Endodermal cell (in vitro differentiated cells): ENCODE data around the gene BCL11B. TPM values are rescaled to one million over a fixed set of nuclear protein-coding genes. Genes with fewer than 3 reads are reported as not detected.

ENCODE experiments used
- DNase-seq: peaks from one replicate; pipeline ENCODE4 v3.0.0-alpha.2; 2017
- H3K27ac ChIP-seq: 2 replicates; pipeline ENCODE4 v1.5.1; 2013; ENCODE audit warnings: mild to moderate bottlenecking, low read depth, low read length, moderate library complexity
- H3K27me3 ChIP-seq: 2 replicates; pipeline ENCODE4 v1.6.1; 2013; ENCODE audit warnings: mild to moderate bottlenecking, low read length, moderate library complexity; ENCODE audit not compliant: insufficient read depth, control insufficient read depth, poor library complexity, severe bottlenecking
- H3K36me3 ChIP-seq: 2 replicates; pipeline ENCODE4 v1.7.0; 2013; ENCODE audit warnings: mild to moderate bottlenecking, low read length, moderate library complexity; ENCODE audit not compliant: control insufficient read depth, insufficient read depth
- H3K4me1 ChIP-seq: one replicate; pipeline ENCODE4 v1.7.0; 2013; ENCODE audit warnings: low read length; ENCODE audit not compliant: control insufficient read depth, insufficient read depth
- H3K4me3 ChIP-seq: 2 replicates; pipeline ENCODE4 v1.5.1; 2013; ENCODE audit warnings: mild to moderate bottlenecking, low read length, moderate library complexity
- H3K9ac ChIP-seq: 2 replicates; pipeline ENCODE4 v1.6.1; 2013; ENCODE audit warnings: mild to moderate bottlenecking, low read length, moderate library complexity; ENCODE audit not compliant: poor library complexity, severe bottlenecking; ENCODE audit errors: extremely low read depth
- H3K9me3 ChIP-seq: 2 replicates; pipeline ENCODE4 v1.6.1; 2013; ENCODE audit warnings: mild to moderate bottlenecking, low read length, moderate library complexity; ENCODE audit not compliant: control insufficient read depth
- H3K27ac Mint-ChIP-seq: 2 replicates; pipeline ENCODE4 v1.8.0; 2020; ENCODE audit warnings: mixed read lengths
- H3K27me3 Mint-ChIP-seq: 2 replicates; pipeline ENCODE4 v1.8.0; 2021; ENCODE audit warnings: mild to moderate bottlenecking, mixed read lengths; ENCODE audit not compliant: insufficient read depth
- H3K36me3 Mint-ChIP-seq: 2 replicates; pipeline ENCODE4 v1.8.0; 2020; ENCODE audit warnings: low read depth, mixed read lengths
- H3K4me1 Mint-ChIP-seq: 2 replicates; pipeline ENCODE4 v1.8.0; 2020; ENCODE audit warnings: mixed read lengths
- H3K4me3 Mint-ChIP-seq: 2 replicates; pipeline ENCODE4 v1.8.0; 2020; ENCODE audit warnings: mild to moderate bottlenecking, moderate library complexity, mixed read lengths
- H3K9me3 Mint-ChIP-seq: 2 replicates; pipeline ENCODE4 v1.8.0; 2020; ENCODE audit warnings: mild to moderate bottlenecking, mixed read lengths
- CTCF ChIP-seq: fragments of 200-600 bp; sonication (generic); conservative IDR thresholded peaks from 2 replicates; pipeline ENCODE4 v1.5.0; 2021; ENCODE audit warnings: antibody characterized with exemption, mild to moderate bottlenecking
- WGBS, 2 experiments: methylation state at CpG; one replicate each; pipeline versions ENCODE4 v1.1.5 to v1.1.7; 2013; ENCODE audit warnings: missing lambda C conversion rate in 2 of 2, mixed read lengths in 1 of 2; ENCODE audit not compliant: insufficient coverage in 1 of 2, insufficient read length in 1 of 2; 5-methylcytosine and 5-hydroxymethylcytosine counted together
- total RNA-seq, 2 donors: library from RNA; stranded (reverse); fragmentation: NEBNext Ultra II Directional in 1 of 2; extraction: Animal tissue kit (Norgen Biotek cat#: 25700) in 1 of 2; gene quantifications; 2 replicates in 1 of 2; 3 replicates in 1 of 2; pipeline ENCODE4 v1.2.1, GENCODE V29; 2021

The BCL11B gene
- total RNA-seq, 2 donors from 2014 or later: 5.7 to 6.0 TPM

- no peak overlapping the region for H3K27ac ChIP-seq
- no peak overlapping the region for H3K4me3 ChIP-seq
- peaks cover 6% of the 10 kb centered on the region for H3K36me3 Mint-ChIP-seq
- no peak overlapping the region for H3K9ac ChIP-seq
- H3K27ac Mint-ChIP-seq: no peak overlapping the region
- no peak for DNase-seq
- H3K36me3 ChIP-seq: no peaks in the 10 kb centered on the region
- no peaks in the 10 kb centered on the region for H3K4me1 ChIP-seq
- H3K9me3 Mint-ChIP-seq: no peaks in the 10 kb centered on the region
- no peak for TF ChIP-seq CTCF
- H3K27me3 Mint-ChIP-seq: no peaks in the 10 kb centered on the region
- H3K4me3 Mint-ChIP-seq: no peak overlapping the region
- H3K4me1 Mint-ChIP-seq: peaks cover 10% of the 10 kb centered on the region
- no peaks in the 10 kb centered on the region for H3K27me3 ChIP-seq
- 93 to 100% methylated on average over 4 of the region's 4 CpGs for WGBS, 2 experiments
- no peaks in the 10 kb centered on the region for H3K9me3 ChIP-seq
Observed at GRCh38 chr14:99206090-99206489, 65.9 kb downstream of the BCL11B start.

GRCh38 chr14:99205086-99205688 is 66.8 kb downstream of the BCL11B start:
- Mint-ChIP-seq H3K27me3 (no peaks in the 10 kb centered on the region), H3K4me3 (no peak overlapping the region), H3K27ac (no peak overlapping the region), H3K4me1 (peaks cover 10% of the 10 kb centered on the region), H3K9me3 (no peaks in the 10 kb centered on the region), H3K36me3 (peaks cover 6% of the 10 kb centered on the region)
- H3K27me3 ChIP-seq: no peaks in the 10 kb centered on the region
- H3K27ac ChIP-seq: no peak overlapping the region
- H3K4me1 ChIP-seq: no peaks in the 10 kb centered on the region
- H3K9ac ChIP-seq: no peak overlapping the region
- WGBS, 2 experiments: 92 to 95% methylated on average over 16 of the region's 17 CpGs
- no peaks in the 10 kb centered on the region for H3K36me3 ChIP-seq
- no peak overlapping the region for H3K4me3 ChIP-seq
- no peaks in the 10 kb centered on the region for H3K9me3 ChIP-seq
- no peak for TF ChIP-seq CTCF
- no peak for DNase-seq

GRCh38 chr14:99203801-99204200 is 68.2 kb downstream of the BCL11B start:
- H3K9me3 Mint-ChIP-seq: no peaks in the 10 kb centered on the region
- peaks cover 10% of the 10 kb centered on the region for H3K4me1 Mint-ChIP-seq
- H3K27me3 Mint-ChIP-seq: no peaks in the 10 kb centered on the region
- H3K9ac ChIP-seq: no peak overlapping the region
- 98% methylated on average over 8 of the region's 8 CpGs; no CpG with 5 or more reads in 1 of the 2 experiments for whole genome bisulfite sequencing, 2 experiments
- H3K27ac Mint-ChIP-seq: no peak overlapping the region
- peaks cover 4% of the 10 kb centered on the region for H3K36me3 ChIP-seq
- H3K9me3 ChIP-seq: no peaks in the 10 kb centered on the region
- TF ChIP-seq CTCF: no peak
- DNase-seq: no peak
- H3K27me3 ChIP-seq: no peaks in the 10 kb centered on the region
- no peak overlapping the region for H3K4me3 Mint-ChIP-seq
- H3K36me3 Mint-ChIP-seq: peaks cover 6% of the 10 kb centered on the region
- no peaks in the 10 kb centered on the region for H3K4me1 ChIP-seq
- no peak overlapping the region for H3K4me3 ChIP-seq
- H3K27ac ChIP-seq: no peak overlapping the region
